ENCODE measurements around the gene SNX8. TPM values are rescaled to one million over a fixed set of nuclear protein-coding genes. Genes with fewer than 3 reads are reported as not detected.

The SNX8 gene
- total RNA-seq, 2 donors from 2014 or later = 10.7 to 29.2 TPM

DNA sequence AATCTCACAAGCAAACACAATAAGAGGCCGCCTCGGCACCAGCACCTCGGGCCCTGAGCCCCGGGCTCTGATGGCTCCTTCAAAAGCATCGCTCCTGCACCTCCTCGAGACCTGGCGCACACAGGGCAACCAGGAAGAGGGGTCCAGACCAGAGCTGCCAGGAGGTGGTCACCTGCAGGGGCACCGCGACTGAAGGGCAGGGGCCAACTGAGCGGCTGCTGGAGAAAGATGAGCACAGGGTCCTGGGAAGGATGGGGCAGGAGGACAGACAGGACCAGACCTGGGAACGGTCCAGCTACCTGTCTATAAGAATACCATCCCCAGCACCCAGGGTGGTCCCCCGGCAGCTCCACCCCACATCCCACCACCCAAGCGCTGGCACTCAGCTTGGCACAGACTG, 102.3 kb downstream of the SNX8 start:
- Histone ChIP-seq H3K27me3 (replicated peaks; ENCODE audit: insufficient read depth) (no peaks in the 10 kb centered on the region), H3K9me3 (no peaks in the 10 kb centered on the region), H3K27ac (no peak overlapping the region), H3K36me3 (peaks cover 0 to 12% of the 10 kb centered on the region in 2 donors), H3K4me3 (no peak overlapping the region), H3K4me1 (replicated peaks) (no peaks in the 10 kb centered on the region)
- intact Hi-C loops (cut with DNase I) = loop anchor here (5.0 kb wide), 1 partner anchor 550 kb away; no protein-coding TSS in a partner anchor
- TF ChIP-seq POLR2A (IDR thresholded peaks at IDR 0.05) = no peak
- TF ChIP-seq, protein P1, sequence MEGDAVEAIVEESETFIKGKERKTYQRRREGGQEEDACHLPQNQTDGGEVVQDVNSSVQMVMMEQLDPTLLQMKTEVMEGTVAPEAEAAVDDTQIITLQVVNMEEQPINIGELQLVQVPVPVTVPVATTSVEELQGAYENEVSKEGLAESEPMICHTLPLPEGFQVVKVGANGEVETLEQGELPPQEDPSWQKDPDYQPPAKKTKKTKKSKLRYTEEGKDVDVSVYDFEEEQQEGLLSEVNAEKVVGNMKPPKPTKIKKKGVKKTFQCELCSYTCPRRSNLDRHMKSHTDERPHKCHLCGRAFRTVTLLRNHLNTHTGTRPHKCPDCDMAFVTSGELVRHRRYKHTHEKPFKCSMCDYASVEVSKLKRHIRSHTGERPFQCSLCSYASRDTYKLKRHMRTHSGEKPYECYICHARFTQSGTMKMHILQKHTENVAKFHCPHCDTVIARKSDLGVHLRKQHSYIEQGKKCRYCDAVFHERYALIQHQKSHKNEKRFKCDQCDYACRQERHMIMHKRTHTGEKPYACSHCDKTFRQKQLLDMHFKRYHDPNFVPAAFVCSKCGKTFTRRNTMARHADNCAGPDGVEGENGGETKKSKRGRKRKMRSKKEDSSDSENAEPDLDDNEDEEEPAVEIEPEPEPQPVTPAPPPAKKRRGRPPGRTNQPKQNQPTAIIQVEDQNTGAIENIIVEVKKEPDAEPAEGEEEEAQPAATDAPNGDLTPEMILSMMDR (IDR thresholded peaks at IDR 0.05) = no peak
- TF ChIP-seq POLR2AphosphoS5 (IDR thresholded peaks at IDR 0.05) = no peak
- DNase-seq (ENCODE audit: low spot score) = no peak
- WGBS = 95% methylated on average over 13 of the region's 13 CpGs

GRCh38 chr7:2211259-2211880, 102.9 kb downstream of the SNX8 start:
- Histone ChIP-seq H3K36me3 (peaks cover 0 to 8% of the 10 kb centered on the region in 2 donors), H3K9me3 (no peaks in the 10 kb centered on the region), H3K4me1 (replicated peaks) (no peaks in the 10 kb centered on the region), H3K27ac (no peak overlapping the region), H3K27me3 (replicated peaks; ENCODE audit: insufficient read depth) (no peaks in the 10 kb centered on the region), H3K4me3 (no peak overlapping the region)
- no peak for DNase-seq (ENCODE audit: low spot score)
- TF ChIP-seq POLR2A (IDR thresholded peaks at IDR 0.05) (no peak), POLR2AphosphoS5 (IDR thresholded peaks at IDR 0.05) (no peak)
- TF ChIP-seq, protein P1 (IDR thresholded peaks at IDR 0.05) = no peak
- intact Hi-C loops (cut with DNase I) = loop anchor here (5.0 kb wide), 1 partner anchor 549 kb away; no protein-coding TSS in a partner anchor
- WGBS = 86% methylated on average over 15 of the region's 15 CpGs

- no peak for TF ChIP-seq POLR2AphosphoS5 (IDR thresholded peaks at IDR 0.05)
- no peak for TF ChIP-seq POLR2A (IDR thresholded peaks at IDR 0.05)
- TF ChIP-seq, protein P1 (IDR thresholded peaks at IDR 0.05) = no peak
- no peaks in the 10 kb centered on the region for H3K27me3 ChIP-seq (replicated peaks; ENCODE audit: insufficient read depth)
- H3K4me1 ChIP-seq (replicated peaks) = no peaks in the 10 kb centered on the region
- peaks cover 0 to 2% of the 10 kb centered on the region in 2 donors for H3K36me3 ChIP-seq
- no peak overlapping the region for H3K27ac ChIP-seq
- 91% methylated on average over 30 of the region's 30 CpGs for WGBS
- no peak for DNase-seq (ENCODE audit: low spot score)
- H3K9me3 ChIP-seq = no peaks in the 10 kb centered on the region
- no peak overlapping the region for H3K4me3 ChIP-seq
- intact Hi-C loops (cut with DNase I) = loop anchor here (5.0 kb wide), 1 partner anchor 548 kb away; no protein-coding TSS in a partner anchor
These were observed 103.5 kb downstream of the SNX8 start for GRCh38 chr7:2210551-2211258.

- Histone ChIP-seq H3K4me3 (no peak overlapping the region), H3K27ac (no peak overlapping the region), H3K36me3 (no peaks in the 10 kb centered on the region), H3K27me3 (replicated peaks; ENCODE audit: insufficient read depth) (no peaks in the 10 kb centered on the region), H3K9me3 (no peaks in the 10 kb centered on the region), H3K4me1 (replicated peaks) (no peaks in the 10 kb centered on the region)
- intact Hi-C loops (cut with DNase I) = loop anchor here (2.0 to 5.0 kb wide), 3 partner anchors 105 to 631 kb away; no protein-coding TSS in a partner anchor
- WGBS = 90% methylated on average over 8 of the region's 8 CpGs
- TF ChIP-seq, protein P1 (IDR thresholded peaks at IDR 0.05) = no peak
- TF ChIP-seq POLR2A (IDR thresholded peaks at IDR 0.05) (no peak), POLR2AphosphoS5 (IDR thresholded peaks at IDR 0.05) (no peak)
- DNase-seq (ENCODE audit: low spot score) = no peak
These were observed 104.3 kb downstream of the SNX8 start for GRCh38 chr7:2209961-2210323.

All from prostate gland (tissue), 2 donors.